ENCODE measurements around the gene EZR. TPM values are rescaled to one million over a fixed set of nuclear protein-coding genes. Genes with fewer than 3 reads are reported as not detected.
A peak's percentile ranks its signal among the peaks of the same experiment; 100 is the strongest.

The EZR gene
- 100 to 1,000 TPM; 368 to 492 TPM for total RNA-seq
- long read RNA-seq, transcript EZR-201 (13 exons, 3,068 nt): minor isoform, 268 of 1,084 reads
- long read RNA-seq, transcript EZR-202 (14 exons, 3,096 nt): major isoform, 592 of 1,084 reads
- long read RNA-seq, partial matches to known transcripts: 179 of 1,084 reads
- long read RNA-seq, other reads (novel, unspliced or antisense): 45 of 1,084 reads

DNA sequence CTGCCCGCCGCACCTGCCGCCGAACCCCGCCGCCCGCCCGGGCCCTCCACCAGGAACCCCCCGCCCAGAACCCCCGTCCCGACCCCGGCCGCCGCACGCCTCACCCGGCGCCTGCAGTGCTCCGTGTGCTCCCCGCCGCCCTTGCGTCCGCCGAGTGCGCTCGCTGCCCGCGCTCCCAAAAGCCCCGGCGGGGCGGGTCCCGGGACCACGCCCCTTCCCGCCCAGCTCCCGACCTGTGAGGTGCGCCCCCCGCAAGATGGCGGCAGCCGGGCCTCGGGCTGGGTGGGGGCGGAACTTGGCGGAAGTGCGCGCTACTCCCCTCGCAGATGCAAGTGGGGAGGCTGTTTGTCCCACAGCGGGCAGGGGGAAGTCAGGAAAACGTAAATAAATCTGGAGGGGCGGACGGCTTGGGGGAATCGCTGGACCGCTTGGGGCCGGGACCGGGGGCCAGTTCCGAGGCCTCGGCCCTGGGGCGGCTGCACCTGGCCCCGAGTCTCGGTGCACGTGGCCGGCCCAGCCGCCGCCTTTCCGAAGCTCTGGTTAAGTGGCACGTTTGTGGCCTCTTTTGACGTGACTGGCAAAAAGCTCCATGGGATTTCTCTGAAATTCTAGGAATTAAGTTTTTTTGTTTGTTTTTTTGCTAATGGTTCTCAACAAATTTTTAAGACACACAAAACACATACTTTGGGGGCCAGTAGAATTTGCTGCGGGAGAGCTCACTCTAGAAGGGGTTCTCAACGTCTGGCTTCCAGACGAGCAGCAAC is at the start of gene EZR:
Gene EZR, minus strand, starts transcription at position 156 of the 764 bp plus-strand sequence. CDS start 1,275 bp downstream, outside the sequence.
- ATAC-seq (peak; percentile 64), DNase-seq (peak; percentile 82 to 91)
- intact Hi-C loops (cut with DNase I, micrococcal nuclease): no loop called here

DNA sequence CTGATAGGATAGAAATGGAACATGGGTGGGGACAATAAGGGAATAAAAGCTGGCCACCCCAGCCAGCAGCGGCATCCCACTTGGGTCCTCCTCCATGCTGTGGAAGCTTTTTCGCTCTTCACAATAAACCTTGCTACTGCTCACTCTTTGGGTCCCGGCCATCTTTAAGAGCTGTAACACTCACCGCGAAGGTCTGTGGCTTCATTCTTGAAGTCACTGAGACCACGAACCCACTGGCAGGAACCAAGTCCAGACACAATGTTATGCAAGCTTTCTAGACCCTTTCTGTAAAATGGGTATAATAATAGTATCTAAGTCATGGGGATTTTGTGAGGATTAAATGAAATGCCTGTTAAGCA is 48.9 kb upstream of the EZR start:
- ATAC-seq (no peak), DNase-seq (no peak)
- intact Hi-C loops (cut with DNase I, micrococcal nuclease): no loop called here

DNA sequence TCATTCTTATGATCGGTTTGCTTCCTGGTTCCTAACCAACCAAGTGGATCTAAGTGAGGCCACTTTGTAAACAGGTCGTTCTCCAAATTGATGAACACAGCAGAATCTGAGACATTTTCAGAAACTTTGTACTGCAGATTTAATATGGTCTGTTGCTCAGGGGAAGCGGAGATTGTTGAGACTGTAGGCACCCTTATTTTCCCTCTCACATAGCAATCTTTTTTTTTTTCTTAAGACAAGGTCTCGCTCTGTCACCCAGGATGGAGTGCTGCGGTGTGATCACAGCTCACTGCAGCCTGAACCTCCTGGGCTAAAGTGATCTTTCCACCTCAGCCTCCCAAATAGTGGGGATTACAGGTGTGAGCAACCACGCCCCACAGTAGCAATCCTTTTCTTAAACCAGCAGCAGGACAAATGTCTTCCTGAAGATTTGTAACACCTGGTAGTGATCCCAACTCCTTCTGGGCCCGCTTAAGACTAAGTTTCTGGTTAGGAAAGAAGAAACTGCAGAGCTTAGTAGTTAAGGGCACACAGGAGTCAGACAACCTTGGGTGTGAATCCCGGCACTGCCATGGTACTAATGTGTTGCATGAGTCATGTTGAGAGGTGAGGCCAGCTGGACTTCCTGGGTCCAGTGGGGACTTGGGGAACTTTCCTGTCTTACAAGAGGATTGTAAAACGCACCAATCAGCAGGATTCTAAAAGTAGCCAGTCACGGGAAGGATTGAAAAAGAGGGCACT is 48.4 kb upstream of the EZR start:
- ATAC-seq: peak; percentile 30

DNA sequence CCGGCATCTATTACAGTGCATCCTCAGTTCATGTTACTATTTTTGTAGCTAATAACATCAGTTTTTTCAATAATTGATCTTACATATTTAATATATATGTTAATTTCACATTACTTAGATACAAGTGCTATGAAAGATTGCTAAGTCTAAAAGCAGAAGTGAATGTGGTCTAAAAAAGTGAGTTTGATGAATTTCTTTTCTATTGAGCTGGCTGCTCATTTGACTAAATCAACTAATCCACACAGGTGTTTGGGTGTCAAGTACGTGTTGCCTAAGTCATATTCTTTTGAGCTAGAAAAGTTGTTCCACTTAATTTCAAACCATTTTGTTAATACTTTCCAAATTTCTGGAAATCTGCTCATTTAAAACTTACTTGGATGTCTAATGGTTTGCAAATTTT is 46.6 kb upstream of the EZR start:
- intact Hi-C loops (cut with DNase I, micrococcal nuclease): no loop called here
- no peak for DNase-seq
- ATAC-seq: no peak

More for the DNA sequence above, 48.4 kb upstream of the EZR start:
- intact Hi-C loops (cut with DNase I, micrococcal nuclease): no loop called here
- DNase-seq: no peak

DNA sequence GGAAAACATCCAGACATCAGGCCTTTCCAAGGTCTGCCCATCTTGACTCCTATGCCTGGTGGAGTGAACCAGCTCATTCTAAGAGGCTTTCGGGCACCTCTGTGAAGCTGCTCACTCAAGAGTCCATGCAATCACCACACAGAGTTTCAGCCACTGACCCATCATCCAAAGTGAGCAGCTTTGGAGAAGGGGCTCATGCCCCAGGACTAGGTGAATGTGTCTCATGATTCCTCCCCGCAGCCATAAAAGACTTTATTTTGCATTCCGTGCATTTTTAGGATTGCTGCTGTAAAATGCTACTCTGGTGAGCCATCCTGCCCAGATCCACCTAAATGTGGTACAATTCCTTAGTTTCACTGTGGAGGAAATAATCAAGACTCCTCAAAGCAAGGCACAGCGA is 44.5 kb upstream of the EZR start:
- no peak for DNase-seq
- ATAC-seq: no peak
- intact Hi-C loops (cut with DNase I, micrococcal nuclease): no loop called here

DNA sequence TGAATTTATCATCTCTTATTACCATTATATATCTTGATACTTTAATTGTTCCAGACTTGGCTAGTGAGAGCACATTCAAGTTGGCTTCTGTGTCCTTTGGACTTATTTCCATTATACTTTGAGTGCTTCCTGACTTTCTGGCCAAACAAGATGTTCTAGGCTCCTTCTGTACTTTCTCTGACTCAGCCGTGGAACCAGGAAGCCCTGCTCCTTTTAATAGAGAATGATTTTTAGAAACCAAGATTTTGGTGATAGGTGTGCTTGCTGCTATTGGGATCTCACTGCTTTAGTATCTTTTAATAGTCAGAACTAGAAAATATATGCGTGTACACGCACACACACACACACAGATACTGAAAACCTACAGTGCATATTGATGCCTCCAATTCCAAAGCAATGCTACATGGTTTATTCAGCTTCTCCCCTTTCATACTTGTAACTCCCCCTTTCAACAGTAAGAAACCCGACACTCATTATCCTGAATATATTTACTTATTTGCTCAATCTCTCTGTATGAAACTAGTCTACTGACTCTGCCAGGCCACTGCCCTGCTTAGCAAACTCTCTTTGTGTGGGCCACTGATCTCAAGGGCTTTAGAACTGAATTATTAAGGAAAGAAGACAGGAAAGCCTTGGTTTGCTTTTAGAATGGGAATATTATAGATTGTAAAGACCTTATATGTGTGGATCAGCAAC is 42.7 kb upstream of the EZR start:
- intact Hi-C loops (cut with DNase I, micrococcal nuclease): no loop called here
- peak; percentile 93 for ATAC-seq
- DNase-seq: no peak

DNA sequence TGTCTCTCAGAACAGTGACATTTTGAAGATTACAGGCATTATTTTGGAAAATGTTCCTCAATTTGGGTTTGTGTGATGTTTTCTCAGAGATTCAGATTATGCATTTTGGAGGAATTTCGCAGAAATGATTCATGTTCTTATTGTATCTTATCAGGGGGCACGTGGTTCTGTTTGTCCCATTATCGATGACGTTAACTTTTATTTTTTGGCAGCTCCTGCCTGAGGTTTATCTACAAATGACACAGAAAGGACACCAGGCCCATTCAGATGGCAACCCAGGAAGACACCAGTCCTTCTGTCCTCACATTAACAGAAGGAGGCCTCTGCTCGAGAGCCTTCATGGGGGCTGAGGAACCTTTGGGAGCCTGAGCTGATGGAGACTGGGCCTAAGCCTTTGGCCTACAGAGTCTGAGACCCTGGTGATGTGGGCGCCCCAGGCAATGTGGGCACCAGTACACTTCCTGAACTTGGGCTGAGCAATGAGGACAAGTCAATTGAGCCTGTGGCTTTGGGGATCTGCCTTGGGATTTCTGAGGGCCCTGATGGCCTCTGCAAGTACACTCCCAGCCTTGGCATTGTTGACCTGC is 41.2 kb upstream of the EZR start:
- DNase-seq: no peak
- intact Hi-C loops (cut with DNase I, micrococcal nuclease): no loop called here
- no peak for ATAC-seq

DNA sequence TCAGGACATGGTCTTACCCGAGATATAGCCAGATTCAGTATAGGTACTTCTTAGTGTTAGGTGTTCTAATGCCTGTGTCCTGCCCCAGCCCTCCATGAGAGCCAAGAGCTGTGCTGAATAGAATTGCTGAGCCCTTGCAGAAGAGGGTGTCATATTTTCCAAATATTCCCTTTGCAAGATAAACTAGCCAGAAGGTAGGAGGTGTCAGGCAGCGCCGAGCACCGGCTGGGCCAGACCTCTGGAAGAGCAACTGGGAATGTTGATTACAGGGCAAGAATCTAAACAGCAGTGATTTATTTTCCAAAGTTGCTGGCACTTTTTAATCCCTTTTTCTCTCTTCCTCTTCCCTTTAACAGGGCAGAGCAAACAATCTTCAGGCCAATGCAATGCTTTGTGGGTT is 37.1 kb upstream of the EZR start:
- ATAC-seq (no peak), DNase-seq (no peak)
- intact Hi-C loops (cut with DNase I, micrococcal nuclease): no loop called here

DNA sequence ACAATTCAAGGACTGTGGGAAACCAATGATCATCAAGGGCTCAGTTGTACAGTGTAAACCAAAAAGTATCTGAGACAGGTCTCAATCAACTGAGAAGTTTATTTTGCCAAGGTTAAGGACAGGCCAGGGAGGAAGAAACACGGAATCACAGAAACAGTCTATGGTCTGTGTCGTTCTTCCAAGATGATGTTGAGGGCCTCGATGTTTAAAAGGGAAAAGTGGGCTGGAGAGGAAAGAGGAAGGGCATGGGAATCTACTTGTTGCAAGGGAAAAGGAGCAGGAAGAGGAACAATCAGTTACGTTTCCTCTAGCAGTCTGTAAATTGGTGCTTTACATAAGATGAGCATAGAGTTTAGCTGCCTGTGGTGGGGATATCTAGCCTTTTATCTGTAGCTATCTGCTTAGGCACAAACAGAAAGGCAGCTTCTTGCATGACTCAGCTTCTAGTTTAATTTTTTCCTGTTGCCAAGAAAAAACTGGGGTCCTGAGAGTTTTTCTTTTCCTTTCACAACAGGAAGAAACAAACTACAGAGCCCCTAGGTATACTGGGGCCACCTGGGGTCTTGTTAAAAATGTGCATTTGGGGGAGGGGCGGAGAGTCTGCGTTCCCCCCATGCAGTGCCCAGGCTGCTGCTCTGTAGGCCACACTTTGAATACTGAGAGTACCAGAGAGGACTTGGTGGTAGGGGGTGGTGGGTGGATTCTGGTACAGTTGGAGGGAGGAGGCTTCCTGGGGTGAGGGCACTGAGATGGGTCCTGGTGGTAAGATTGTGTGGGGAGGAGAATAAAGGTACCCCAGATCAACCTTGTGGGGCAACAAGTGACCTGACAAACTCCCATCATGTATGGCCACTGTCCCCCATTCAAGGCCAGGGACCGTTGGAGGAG is 35.3 kb upstream of the EZR start:
- DNase-seq (no peak), ATAC-seq (no peak)
- intact Hi-C loops (cut with DNase I, micrococcal nuclease): no loop called here

DNA sequence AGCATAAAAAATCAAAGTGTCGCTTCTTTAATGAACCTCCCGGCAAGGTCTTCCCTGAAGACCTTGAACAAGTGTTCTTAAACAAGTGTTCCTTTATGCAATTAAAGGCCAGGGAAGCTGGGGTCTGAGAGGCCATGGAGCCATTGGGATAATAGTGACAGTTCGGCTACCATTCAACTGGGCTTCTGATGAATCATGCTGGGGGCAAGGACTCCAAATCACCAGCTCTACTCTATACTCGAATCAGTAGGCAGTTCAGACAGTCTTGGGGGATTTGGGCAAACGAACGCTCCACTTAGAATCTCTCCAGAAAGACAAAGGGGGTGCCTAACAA is 34.7 kb upstream of the EZR start:
- ATAC-seq: no peak
- DNase-seq: no peak
- intact Hi-C loops (cut with DNase I, micrococcal nuclease): no loop called here

DNA sequence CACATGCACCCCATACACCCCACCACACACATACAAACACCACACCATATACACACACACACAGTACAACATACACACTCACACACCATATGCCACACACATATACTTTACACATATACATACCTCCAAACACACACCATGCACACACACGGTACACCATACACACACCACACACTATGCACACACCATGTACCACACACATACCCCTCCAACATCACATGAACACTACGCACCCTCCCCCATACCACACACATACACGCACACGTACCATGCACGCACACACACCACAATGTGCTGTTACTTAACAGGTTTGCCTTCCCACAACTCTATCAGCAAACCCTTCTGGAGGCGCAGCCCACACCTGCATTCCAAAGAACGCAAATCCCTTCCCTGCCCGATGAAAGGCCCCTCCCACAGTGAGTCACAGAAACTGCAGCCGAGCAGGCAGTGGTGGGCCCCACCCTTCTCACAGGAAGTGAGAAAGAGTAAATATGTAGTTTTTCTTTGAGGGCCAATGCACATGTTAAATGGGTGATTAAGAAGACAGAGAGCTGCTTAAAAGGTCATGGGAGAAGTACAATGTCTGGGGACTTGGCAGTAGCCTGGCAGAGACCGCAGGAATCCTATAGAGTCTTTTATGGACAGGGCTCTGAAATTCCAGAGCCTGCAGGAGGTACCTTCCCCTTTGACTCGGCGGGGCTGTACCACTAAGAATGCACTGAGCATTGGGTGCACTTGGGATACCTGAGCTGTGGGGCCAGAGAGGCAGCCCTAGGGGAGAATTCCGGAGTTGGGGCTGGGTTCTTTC is 34.1 kb upstream of the EZR start:
- intact Hi-C loops (cut with DNase I, micrococcal nuclease): no loop called here
- DNase-seq: peak; percentile 89 to 95
- ATAC-seq: peak; percentile 82

DNA sequence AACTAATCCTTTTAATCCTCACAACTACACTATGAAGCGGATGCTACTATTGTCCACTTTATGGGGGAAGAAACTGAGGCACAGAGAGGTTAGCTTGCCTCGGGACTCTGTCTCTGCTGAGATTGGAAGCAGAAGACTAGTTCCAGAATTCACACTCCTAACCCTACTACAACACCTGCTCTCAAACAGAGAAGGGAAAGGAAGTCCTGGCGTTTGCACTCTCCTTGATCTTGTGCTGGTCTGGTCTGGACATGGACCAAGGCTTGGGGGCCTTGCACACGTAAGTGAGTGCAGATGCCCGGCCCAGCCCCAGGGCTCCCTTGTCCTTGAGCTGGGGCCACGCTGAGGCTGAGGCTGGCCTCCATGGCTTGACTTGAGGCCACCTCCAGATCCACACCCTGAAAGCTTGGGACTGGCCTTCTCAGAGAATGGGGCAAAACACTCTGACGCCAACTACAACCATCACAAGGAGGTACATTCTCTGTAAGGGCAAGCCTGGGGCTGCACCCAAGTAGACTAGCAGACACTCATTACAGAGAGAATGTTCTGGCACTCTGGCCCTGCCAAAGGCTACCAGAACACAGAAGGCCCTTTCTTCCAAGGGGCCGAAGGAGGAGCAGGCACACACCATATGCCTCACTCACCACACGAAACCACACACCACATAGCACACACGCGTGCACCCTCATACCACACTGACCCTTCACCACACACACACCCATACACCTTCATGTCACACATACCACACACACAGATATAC is 33.3 kb upstream of the EZR start:
- ATAC-seq (no peak), DNase-seq (no peak)
- intact Hi-C loops (cut with DNase I, micrococcal nuclease): no loop called here

DNA sequence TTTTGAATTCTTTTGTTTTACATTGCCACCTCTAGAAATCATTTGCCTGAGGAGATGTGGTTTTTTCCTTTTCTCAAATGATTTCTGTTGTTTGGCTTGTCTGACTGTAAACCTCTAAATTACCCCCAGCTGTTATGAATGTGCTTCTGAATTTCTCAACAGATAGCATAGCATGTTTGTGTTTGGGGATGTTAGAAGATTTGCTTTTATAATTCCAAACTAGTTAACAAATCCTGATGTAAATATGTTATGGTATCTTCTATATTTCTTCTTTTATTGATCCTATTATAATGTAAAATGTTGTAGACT is 31.6 kb upstream of the EZR start:
- no peak for DNase-seq
- intact Hi-C loops (cut with DNase I, micrococcal nuclease): no loop called here
- no peak for ATAC-seq

DNA sequence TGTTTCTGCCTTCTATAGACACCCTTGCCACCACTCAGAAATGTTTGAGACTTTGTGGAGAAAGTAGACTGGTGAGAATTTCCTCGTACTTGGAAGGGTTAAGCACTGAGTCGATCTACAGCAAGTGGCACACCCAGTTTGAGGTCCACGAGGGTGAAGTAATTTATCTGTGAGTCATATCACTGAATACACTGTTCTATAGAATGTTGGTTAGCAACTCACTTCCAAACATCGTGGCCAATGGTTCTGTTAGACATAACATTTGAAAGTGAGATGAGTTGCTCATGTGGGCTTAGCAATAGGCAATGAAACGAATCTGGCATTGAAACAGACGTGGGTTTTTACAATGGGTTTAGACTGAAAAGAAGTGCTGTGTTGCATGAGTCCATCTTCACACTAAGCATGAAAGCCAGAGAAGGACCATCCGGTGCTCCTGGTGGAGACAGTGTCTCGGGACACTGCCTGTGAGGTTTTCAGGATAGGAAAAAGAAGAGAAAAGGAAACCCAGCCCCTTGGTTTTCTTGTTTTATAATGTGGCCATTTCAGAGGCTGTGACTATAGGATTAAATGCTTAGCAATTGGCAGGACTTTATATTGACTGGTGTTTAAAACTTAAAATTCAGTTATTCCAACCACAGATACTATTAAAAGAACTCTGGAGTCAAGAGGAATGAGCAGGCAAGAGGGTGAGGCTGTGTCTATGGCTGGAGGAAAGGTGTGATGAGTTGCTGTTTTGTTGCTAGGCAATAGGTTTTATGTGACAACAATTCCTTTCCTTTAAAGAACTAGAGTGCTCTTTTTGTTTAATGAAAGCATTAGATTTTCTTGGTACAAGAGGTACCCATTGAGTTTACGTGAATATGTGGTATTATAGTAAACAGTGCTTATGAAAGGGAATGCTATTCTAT is 31.0 kb upstream of the EZR start:
- intact Hi-C loops (cut with DNase I, micrococcal nuclease): no loop called here
- peak; percentile 80 for ATAC-seq
- peak; percentile 43 to 72 for DNase-seq

DNA sequence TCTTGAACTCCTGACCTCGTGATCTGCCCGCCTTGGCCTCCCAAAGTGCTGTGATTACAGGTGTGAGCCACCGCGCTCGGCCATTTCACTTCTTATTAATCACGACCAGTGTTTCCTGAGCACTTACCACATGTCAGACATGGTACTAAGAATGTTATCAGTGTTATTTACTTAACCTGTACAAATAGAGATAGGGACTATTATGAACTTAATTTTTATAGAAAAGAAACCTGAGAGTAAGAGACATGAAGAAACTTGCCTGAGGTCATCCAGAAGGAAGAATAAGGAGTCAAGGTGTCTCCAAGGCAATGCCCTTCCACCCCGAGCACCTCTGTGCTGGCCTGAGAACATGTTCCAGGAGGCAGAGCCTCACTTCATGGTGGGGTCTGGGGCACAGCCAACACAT is 29.3 kb upstream of the EZR start:
- intact Hi-C loops (cut with DNase I, micrococcal nuclease): no loop called here
- DNase-seq (no peak), ATAC-seq (no peak)

DNA sequence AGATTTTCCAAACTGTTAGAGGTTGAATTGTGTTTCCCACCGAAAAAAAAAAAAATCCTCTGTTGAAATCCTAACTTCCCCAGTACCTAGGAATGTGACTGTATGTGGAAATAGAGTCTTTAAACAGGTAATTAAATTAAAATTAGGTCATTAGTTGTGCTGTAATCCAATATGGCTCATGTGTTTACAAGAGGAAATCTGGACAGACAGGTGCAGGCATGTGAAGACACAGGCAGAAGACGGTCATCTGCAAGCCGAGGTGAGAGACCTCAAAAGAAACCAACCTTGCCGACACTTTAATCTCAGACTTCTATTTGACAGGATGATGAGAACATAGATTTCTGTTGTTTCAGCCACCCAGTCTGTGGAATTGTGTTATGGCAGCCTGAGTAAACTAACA is 28.6 kb upstream of the EZR start:
- ATAC-seq (no peak), DNase-seq (no peak)
- intact Hi-C loops (cut with DNase I, micrococcal nuclease): no loop called here
